Thoracic aorta (tissue), 2 donors: ENCODE measurements around the gene TRIM56. TPM values are rescaled to one million over a fixed set of nuclear protein-coding genes. Genes with fewer than 3 reads are reported as not detected.
A peak's percentile ranks its signal among the peaks of the same experiment; 100 is the strongest.

Experiments used
- ATAC-seq: fragments of 150-250 bp; one replicate; pipeline ENCODE4 v1.8.0; 2017; ENCODE audit warnings: low read depth; ENCODE audit not compliant: insufficient number of reproducible peaks, low FRiP score
- DNase-seq: peaks from one replicate; pipeline ENCODE4 v3.0.0-alpha.2; 2020; ENCODE audit warnings: low spot score
- H3K27ac ChIP-seq, 2 donors: fragments of 200-600 bp; sonication (generic); 1 replicate in 1 of 2; 2 replicates in 1 of 2; pipeline ENCODE4 v1.5.1; 2016; ENCODE audit warnings: mild to moderate bottlenecking in 2 of 2, moderate library complexity in 2 of 2
- H3K27me3 ChIP-seq: fragments of 200-600 bp; sonication (generic); replicated peaks from 2 replicates; pipeline ENCODE4 v1.6.0; 2016; ENCODE audit warnings: mild to moderate bottlenecking; ENCODE audit not compliant: insufficient read depth
- H3K36me3 ChIP-seq: fragments of 200-600 bp; sonication (generic); one replicate; pipeline ENCODE4 v1.5.1; 2016
- H3K4me1 ChIP-seq, 2 donors: fragments of 200-600 bp; sonication (generic); 1 replicate in 1 of 2; 2 replicates in 1 of 2; pipeline versions ENCODE4 v1.5.1 to v1.6.0; 2016; ENCODE audit warnings: low read depth in 2 of 2, mild to moderate bottlenecking in 1 of 2; ENCODE audit not compliant: control insufficient read depth in 1 of 2
- H3K4me3 ChIP-seq: fragments of 200-600 bp; sonication (generic); 2 replicates; pipeline ENCODE4 v1.5.1; 2016; ENCODE audit warnings: mild to moderate bottlenecking
- H3K9me3 ChIP-seq: fragments of 200-600 bp; sonication (generic); 2 replicates; pipeline ENCODE4 v1.5.1; 2016
- total RNA-seq, 2 donors: library from RNA; depleted of rRNA; stranded (reverse); fragments of >200 nt; gene quantifications; one replicate each; pipeline versions ENCODE4 v1.1.0 to v1.2.3, GENCODE V29; 2016
- TF ChIP-seq, protein P1 (sequence below): fragments of 200-600 bp; sonication (generic); IDR thresholded peaks from one replicate; pipeline ENCODE4 v1.5.1; 2019; ENCODE audit warnings: antibody characterized with exemption

TRIM56 gene
- total RNA-seq, 2 donors from 2014 or later: 32.1 to 44.5 TPM

DNA sequence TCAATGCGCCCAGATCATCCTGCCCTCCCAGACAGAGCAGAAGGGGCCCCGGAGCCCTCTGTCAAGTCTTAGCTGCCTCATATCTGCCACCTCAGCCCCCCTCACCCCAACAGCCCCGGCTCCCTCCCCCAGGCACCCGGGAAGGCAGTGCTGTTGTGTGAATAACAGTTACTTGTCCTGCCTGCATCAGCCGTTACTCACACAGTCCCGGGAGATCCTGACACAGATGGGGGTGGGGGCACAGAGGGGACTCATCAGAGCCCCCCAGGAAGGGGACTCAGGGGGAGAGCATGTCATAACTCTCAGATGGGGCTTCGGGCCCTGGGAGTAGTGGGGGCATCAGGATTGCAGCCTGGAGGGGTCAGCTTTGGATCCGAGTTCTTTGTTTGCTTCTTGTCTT is 29.2 kb downstream of the TRIM56 start:
- TF ChIP-seq, protein P1, sequence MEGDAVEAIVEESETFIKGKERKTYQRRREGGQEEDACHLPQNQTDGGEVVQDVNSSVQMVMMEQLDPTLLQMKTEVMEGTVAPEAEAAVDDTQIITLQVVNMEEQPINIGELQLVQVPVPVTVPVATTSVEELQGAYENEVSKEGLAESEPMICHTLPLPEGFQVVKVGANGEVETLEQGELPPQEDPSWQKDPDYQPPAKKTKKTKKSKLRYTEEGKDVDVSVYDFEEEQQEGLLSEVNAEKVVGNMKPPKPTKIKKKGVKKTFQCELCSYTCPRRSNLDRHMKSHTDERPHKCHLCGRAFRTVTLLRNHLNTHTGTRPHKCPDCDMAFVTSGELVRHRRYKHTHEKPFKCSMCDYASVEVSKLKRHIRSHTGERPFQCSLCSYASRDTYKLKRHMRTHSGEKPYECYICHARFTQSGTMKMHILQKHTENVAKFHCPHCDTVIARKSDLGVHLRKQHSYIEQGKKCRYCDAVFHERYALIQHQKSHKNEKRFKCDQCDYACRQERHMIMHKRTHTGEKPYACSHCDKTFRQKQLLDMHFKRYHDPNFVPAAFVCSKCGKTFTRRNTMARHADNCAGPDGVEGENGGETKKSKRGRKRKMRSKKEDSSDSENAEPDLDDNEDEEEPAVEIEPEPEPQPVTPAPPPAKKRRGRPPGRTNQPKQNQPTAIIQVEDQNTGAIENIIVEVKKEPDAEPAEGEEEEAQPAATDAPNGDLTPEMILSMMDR: no peak
- no peaks in the 10 kb centered on the region for H3K9me3 ChIP-seq
- peak overlapping the region; percentile 42 to 72 for H3K27ac ChIP-seq
- H3K4me1 ChIP-seq: peaks cover 25 to 47% of the 10 kb centered on the region in 2 donors
- H3K4me3 ChIP-seq: no peak overlapping the region
- DNase-seq: no peak
- H3K36me3 ChIP-seq: no peaks in the 10 kb centered on the region
- no peak for ATAC-seq
- no peaks in the 10 kb centered on the region for H3K27me3 ChIP-seq

DNA sequence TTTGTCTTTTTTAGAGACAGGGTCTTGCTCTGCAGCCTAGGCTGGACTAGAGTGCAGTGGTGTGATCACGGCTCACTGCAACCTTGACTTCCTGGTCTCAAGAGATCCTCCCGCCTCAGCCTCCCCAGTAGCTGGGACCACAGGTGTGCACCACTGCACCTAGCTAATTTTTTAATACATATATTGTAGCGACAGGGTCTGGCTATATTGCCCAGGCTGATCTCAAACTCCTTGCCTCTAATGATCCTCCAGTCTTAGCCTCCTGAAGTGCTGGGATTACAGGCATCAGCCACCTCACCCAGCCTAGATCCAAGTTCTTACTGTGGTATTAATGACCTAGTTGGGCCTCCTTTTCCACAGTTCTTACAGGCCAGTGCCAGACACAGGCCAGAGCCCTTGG is 29.9 kb downstream of the TRIM56 start:
- TF ChIP-seq, protein P1: no peak
- H3K27ac ChIP-seq: peak overlapping the region; percentile 53 to 72
- no peak for DNase-seq

DNA sequence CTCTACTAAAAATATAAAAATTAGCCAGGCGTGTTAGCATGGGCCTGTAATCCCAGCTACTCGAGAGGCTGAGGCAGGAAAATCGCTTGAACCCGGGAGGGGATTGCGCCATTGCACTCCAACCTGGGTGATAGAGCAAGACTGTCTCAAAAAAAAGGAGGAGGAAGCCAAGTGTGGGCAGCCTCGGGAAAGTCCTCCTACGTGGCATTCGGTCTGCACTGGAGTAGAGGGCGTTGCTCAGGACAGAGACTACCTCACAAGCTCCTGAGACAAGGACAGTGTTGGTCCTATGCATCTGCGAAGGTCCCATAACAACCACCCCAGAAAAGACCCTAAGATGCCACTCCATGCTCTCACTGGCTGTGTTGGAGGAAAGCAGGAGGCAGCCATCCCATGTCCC is 31.6 kb downstream of the TRIM56 start:
- ATAC-seq (no peak), DNase-seq (no peak)
- no peak overlapping the region for H3K4me3 ChIP-seq
- no peaks in the 10 kb centered on the region for H3K36me3 ChIP-seq
- peak overlapping the region; percentile 88 to 93 for H3K27ac ChIP-seq
- H3K4me1 ChIP-seq: peaks cover 37 to 62% of the 10 kb centered on the region in 2 donors
- TF ChIP-seq, protein P1: no peak
- no peaks in the 10 kb centered on the region for H3K9me3 ChIP-seq
- no peaks in the 10 kb centered on the region for H3K27me3 ChIP-seq

More for the DNA sequence above, 29.9 kb downstream of the TRIM56 start:
- Histone ChIP-seq H3K4me1 (peaks cover 29 to 55% of the 10 kb centered on the region in 2 donors), H3K4me3 (no peak overlapping the region), H3K27me3 (no peaks in the 10 kb centered on the region), H3K9me3 (no peaks in the 10 kb centered on the region), H3K36me3 (no peaks in the 10 kb centered on the region)
- ATAC-seq: no peak

DNA sequence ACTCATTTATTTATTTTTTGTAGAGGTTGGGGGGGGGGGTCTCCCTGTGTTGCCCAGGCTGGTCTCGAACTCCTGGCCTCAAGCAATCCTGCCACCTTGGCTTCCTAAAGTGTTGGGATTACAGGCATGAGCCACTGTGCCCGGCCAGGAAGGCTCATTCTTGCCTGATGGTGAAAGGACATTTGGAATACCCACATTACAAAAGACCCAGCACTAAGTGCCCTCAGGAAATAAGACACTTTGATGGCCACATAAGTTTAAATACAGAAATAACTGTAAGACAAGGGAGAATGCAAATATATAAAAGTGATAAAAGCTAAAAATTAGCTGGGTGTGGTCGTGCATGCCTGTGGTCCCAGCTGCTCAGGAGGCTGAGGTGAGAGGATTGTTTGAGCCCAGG is 33.6 kb downstream of the TRIM56 start:
- Histone ChIP-seq H3K27me3 (no peaks in the 10 kb centered on the region), H3K36me3 (no peaks in the 10 kb centered on the region), H3K4me3 (no peak overlapping the region), H3K9me3 (no peaks in the 10 kb centered on the region), H3K27ac (peak overlapping the region; percentile 88 to 93), H3K4me1 (peaks cover 37 to 65% of the 10 kb centered on the region in 2 donors)
- DNase-seq: no peak
- no peak for ATAC-seq
- TF ChIP-seq, protein P1: no peak

DNA sequence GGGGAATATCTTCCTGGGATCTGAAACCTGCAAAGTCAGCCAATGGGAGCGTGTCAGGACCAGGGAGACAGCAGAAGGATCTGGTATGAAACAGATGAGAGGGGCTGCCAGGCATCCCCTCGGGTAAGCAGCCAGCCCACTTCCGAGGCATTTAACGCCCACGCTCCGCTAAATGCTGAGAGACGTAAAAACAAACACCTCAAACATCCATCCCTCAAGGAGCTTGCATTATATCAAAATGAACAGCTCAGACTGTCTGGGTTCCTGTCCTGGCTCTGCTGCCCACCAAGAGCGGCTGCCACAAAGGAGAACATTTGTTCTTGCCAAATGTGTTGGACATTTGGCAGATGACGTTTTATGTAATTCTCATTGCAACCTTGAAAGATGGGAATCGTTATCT is 34.6 kb downstream of the TRIM56 start:
- H3K27me3 ChIP-seq: no peaks in the 10 kb centered on the region
- H3K36me3 ChIP-seq: no peaks in the 10 kb centered on the region
- no peaks in the 10 kb centered on the region for H3K9me3 ChIP-seq
- H3K4me1 ChIP-seq: peaks cover 45 to 75% of the 10 kb centered on the region in 2 donors
- DNase-seq: no peak
- TF ChIP-seq, protein P1: no peak
- no peak overlapping the region for H3K4me3 ChIP-seq
- H3K27ac ChIP-seq: peak overlapping the region; percentile 88 to 93
- no peak for ATAC-seq
